ENCODE measurements around the gene PDE4B. TPM values are rescaled to one million over a fixed set of nuclear protein-coding genes. Genes with fewer than 3 reads are reported as not detected.

The PDE4B gene
- total RNA-seq, 1 donor = 2.3 TPM

GRCh38 chr1:65821386-65821785 is 28.7 kb downstream of the PDE4B start:
- H3K4me3 ChIP-seq (ENCODE audit: low read depth, low read length) = no peak overlapping the region
- TF ChIP-seq, protein P1, sequence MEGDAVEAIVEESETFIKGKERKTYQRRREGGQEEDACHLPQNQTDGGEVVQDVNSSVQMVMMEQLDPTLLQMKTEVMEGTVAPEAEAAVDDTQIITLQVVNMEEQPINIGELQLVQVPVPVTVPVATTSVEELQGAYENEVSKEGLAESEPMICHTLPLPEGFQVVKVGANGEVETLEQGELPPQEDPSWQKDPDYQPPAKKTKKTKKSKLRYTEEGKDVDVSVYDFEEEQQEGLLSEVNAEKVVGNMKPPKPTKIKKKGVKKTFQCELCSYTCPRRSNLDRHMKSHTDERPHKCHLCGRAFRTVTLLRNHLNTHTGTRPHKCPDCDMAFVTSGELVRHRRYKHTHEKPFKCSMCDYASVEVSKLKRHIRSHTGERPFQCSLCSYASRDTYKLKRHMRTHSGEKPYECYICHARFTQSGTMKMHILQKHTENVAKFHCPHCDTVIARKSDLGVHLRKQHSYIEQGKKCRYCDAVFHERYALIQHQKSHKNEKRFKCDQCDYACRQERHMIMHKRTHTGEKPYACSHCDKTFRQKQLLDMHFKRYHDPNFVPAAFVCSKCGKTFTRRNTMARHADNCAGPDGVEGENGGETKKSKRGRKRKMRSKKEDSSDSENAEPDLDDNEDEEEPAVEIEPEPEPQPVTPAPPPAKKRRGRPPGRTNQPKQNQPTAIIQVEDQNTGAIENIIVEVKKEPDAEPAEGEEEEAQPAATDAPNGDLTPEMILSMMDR (IDR thresholded peaks at IDR 0.05; ENCODE audit: insufficient read depth, low read length) = no peak
- no peak for DNase-seq (ENCODE audit: low read depth)

- no peak for DNase-seq (ENCODE audit: low read depth)
- H3K4me3 ChIP-seq (ENCODE audit: low read depth, low read length) = no peak overlapping the region
- TF ChIP-seq, protein P1 (IDR thresholded peaks at IDR 0.05; ENCODE audit: insufficient read depth, low read length) = no peak
Observed at GRCh38 chr1:65824103-65824502, 31.4 kb downstream of the PDE4B start.

DNA sequence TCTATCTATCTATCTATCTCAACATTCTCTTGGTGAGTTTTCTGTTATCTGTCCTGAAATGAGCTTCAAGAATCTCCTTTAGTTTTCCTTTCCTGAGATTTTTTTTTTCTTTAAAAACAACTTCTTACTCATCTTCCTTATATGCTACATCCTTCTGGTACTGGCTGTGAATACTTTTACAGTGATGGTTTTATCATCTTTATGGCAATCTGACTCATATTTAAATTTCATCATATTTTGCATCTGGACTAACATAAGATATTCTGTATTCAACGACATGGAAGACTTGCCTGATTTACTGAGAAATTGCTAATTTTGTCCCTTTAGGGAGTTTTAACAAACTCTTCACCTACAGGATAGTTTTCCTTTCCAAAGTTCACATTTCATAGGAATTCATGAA is 33.0 kb downstream of the PDE4B start:
- TF ChIP-seq, protein P1 (IDR thresholded peaks at IDR 0.05; ENCODE audit: insufficient read depth, low read length) = no peak
- DNase-seq (ENCODE audit: low read depth) = peak; percentile 54
- no peak overlapping the region for H3K4me3 ChIP-seq (ENCODE audit: low read depth, low read length)

GRCh38 chr1:65826782-65827181 is 34.1 kb downstream of the PDE4B start:
- H3K4me3 ChIP-seq (ENCODE audit: low read depth, low read length) = no peak overlapping the region
- DNase-seq (ENCODE audit: low read depth) = no peak
- TF ChIP-seq, protein P1 (IDR thresholded peaks at IDR 0.05; ENCODE audit: insufficient read depth, low read length) = no peak

DNA sequence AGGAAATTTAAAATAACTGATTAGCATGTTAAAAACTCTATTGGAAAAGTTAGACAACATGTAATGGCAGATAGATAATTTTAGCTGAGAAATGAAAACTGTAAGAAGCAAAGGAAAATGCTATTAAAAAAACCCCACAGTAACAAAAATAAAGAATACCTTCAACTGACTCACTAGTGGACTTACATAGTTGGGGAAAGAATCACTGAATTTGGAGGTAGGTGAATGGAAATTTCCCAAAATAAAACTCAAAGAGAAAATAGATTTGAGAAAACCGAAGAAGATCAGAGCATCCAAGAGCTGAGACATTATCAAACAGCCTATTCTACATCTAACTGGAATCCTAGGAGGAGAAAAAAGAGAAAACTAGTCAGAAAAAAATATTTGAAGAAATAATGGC is 34.7 kb downstream of the PDE4B start:
- TF ChIP-seq, protein P1 (IDR thresholded peaks at IDR 0.05; ENCODE audit: insufficient read depth, low read length) = no peak
- H3K4me3 ChIP-seq (ENCODE audit: low read depth, low read length) = no peak overlapping the region
- DNase-seq (ENCODE audit: low read depth) = peak; percentile 21

GRCh38 chr1:65830306-65830705 is 37.6 kb downstream of the PDE4B start:
- no peak for DNase-seq (ENCODE audit: low read depth)
- no peak overlapping the region for H3K4me3 ChIP-seq (ENCODE audit: low read depth, low read length)
- TF ChIP-seq, protein P1 (IDR thresholded peaks at IDR 0.05; ENCODE audit: insufficient read depth, low read length) = no peak

DNA sequence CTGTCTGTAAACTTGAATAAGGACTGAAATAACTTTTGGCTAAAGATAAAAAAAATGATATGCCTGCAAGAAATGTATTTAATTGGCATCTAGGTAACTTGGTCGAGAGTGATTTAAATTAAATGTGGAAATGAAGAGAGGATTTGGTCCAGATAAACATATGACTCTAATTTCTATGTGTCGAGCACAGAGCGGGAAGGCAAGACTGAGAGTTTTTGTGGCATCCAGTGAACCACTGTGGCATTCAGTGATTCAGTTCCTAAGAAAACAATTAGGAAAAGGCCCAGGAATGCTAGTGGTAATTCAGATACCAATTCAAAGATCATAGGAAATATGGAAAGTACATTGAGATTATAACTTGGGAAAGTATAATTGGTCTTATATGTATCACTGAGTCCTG is 39.6 kb downstream of the PDE4B start:
- TF ChIP-seq, protein P1 (IDR thresholded peaks at IDR 0.05; ENCODE audit: insufficient read depth, low read length) = no peak
- DNase-seq (ENCODE audit: low read depth) = peak; percentile 7
- H3K4me3 ChIP-seq (ENCODE audit: low read depth, low read length) = no peak overlapping the region
